DMS53 treated with DMSO at 0.1 percent for 48 hours (cell line): ENCODE results near the gene NEU1.
"Not testable (repeated sequence)": the region's sequence is repeated elsewhere in the genome, so short reads cannot be mapped to it uniquely, and the experiment has no call there.

ENCODE experiments used
- DNase-seq: peaks from one replicate; lab custom pipeline; 2025; ENCODE audit not compliant: unreplicated experiment; lab: John Stamatoyannopoulos, UW

The NEU1 gene

DNA sequence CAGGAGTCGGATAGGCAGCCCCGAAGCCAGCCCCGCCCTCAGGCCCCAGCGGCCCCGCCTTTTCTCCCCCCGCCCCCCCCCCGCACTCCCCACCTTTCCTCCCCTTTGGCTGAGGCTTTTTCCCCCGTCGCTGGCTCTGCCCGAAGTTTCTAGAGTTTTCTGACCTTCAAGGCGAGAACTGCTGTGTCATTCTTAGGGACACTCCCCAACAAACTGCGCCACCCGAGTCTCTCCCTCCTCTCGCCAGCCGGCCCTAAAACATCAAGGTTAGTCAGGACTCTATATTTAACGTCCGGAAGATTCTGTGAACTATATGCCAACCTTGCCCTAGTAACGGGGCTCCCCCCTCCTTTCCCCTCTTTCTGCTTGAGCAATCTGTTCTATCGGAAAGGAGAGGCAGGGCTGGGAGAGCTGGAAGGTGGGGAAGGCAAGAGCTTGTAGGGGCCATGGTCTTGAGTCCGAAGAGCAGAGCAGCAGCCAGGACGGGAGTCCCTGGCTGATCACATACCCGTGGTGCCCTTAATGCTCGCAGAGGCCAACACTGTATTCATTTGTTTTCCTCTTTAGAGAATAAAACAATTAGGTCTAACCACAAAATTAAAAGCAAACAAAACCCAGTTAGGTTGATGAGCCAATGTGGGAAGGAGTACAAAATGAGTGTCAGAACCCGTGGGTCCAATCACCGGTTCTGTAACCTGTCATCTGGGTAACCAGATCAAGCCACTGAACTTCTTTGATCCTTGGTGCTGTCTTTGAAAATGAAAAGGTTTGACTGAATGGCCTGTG lies 40.4 kb downstream of the NEU1 start:
- DNase-seq, result peak; percentile 63

DNA sequence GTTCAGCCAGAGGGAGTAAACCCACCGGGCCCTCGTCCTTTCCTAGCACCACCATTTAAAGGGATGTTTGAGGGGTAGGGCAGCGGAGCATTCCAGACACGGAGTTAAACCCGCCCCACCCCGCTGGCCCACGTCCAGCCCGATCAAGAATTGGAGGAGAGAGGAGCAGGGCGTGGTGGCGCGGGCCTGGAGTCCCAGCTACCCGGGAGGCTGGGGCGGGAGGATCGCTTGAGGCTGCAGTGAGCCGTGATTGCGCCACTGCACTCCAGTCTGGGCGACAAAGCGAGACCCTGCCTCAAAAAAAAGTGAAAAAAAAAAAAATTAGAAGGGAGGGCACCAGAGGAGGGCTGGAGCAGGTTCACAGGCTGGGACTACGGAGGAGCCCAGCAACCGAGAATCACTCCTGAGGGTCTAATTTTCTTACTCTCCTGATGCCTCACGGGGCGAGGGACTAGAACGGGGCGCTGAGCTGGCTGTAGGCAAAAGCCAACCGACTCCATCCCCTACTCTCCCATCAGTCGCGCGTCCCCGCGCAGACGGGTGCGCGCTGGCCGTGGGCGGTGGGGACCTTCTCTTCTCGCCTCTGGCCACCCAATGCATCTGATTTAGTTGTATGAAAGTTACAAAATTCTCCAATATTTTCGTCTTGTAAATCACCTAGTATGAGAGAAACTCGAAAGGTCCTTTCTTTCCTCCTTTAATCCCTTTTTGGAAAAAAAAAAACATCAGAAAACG lies 41.2 kb downstream of the NEU1 start:
- peak; percentile 63 for DNase-seq

DNA sequence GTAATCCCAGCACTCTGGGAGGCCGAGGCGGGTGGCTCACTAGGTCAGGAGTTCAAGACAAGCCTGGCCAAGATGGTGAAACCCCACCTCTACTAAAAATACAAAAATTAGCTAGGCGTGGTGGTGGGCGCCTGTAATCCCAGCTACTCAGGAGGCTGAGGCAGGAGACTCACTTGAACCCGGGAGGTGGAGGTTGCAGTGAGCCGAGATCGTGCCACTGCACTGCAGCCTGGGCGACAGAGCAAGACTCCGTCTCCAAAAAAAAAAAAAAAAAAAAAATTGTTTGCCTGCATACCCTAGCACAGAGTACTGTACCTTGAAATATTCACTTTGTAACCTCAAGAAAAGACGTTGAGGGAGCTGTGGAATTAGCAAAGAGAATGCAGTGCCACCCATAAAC lies 42.2 kb downstream of the NEU1 start:
- DNase-seq, result not testable (repeated sequence)

DNA sequence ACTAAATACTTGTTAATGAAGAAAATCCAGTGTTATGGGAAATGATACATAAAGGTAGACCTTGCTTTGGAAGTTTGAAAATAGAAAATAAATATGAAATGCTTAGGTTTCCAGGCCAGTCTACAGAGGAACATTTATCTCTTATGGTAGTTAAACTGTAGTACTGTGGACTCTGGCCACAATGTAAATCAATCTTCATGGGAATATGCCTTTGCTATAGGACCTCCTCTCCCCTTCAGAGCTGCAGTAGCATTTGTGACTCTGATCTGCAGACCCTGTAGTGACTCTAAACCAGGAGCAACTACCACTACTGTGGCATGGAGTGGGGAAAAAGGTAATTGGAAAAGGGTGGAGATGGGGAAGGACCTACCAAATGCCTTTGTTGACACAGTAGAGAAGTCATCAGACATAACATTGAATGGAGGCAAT lies 42.7 kb downstream of the NEU1 start:
- no peak for DNase-seq

DNA sequence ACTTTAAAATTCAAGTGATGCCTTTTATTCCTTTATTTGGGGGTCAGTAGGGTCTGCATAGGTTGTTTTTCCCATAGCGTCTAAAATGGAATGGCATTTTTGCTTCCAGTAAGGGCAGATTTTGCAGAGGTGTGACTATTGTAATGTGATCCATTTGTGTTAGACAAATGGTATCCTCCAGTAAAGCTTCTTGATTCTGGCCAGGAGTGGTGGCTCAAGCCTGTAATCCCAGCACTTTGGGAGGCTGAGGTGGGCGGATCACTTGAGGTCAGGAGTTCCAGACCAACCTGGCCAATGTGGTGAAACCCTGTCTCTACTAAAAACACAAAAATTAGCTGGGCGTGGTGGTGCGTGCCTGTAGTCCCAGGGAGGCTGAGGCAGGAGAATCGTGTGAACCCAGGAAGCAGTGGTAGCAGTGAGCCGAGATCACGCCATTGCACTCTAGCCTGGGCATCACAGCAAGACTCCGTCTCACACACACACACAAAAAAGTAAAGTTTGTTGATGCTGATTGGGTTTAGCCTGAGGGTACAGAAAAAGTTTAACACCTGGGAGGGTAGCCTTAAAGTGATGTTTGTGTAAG lies 44.6 kb downstream of the NEU1 start:
- not testable (repeated sequence) for DNase-seq

DNA sequence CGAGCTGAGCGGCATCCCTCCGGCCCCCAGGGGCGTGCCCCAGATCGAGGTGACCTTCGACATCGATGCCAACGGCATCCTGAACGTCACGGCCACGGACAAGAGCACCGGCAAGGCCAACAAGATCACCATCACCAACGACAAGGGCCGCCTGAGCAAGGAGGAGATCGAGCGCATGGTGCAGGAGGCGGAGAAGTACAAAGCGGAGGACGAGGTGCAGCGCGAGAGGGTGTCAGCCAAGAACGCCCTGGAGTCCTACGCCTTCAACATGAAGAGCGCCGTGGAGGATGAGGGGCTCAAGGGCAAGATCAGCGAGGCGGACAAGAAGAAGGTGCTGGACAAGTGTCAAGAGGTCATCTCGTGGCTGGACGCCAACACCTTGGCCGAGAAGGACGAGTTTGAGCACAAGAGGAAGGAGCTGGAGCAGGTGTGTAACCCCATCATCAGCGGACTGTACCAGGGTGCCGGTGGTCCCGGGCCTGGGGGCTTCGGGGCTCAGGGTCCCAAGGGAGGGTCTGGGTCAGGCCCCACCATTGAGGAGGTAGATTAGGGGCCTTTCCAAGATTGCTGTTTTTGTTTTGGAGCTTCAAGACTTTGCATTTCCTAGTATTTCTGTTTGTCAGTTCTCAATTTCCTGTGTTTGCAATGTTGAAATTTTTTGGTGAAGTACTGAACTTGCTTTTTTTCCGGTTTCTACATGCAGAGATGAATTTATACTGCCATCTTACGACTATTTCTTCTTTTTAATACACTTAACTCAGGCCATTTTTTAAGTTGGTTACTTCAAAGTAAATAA lies 45.3 kb downstream of the NEU1 start:
- not testable (repeated sequence) for DNase-seq

DNA sequence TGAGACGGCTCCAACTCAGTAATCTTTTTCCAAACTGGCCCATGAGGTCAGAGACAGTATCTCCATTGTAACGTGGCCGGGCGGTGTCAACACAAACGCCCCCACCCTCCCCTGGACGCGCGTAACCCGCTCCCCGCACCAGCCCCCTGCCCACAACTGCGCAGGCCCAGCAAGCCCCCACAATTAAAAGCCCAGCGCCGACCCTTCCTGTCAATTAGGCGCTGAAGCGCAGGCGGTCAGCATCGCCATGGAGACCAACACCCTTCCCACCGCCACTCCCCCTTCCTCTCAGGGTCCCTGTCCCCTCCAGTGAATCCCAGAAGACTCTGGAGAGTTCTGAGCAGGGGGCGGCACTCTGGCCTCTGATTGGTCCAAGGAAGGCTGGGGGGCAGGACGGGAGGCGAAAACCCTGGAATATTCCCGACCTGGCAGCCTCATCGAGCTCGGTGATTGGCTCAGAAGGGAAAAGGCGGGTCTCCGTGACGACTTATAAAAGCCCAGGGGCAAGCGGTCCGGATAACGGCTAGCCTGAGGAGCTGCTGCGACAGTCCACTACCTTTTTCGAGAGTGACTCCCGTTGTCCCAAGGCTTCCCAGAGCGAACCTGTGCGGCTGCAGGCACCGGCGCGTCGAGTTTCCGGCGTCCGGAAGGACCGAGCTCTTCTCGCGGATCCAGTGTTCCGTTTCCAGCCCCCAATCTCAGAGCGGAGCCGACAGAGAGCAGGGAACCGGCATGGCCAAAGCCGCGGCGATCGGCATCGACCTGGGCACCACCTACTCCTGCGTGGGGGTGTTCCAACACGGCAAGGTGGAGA lies 47.4 kb downstream of the NEU1 start, which contains the start of the genes HSPA1A and HSPA1L:
Gene HSPA1A (plus strand): TSS at position 519 of the 814 bp plus-strand sequence. CDS start 214 bp downstream, at position 733.
Gene HSPA1L (minus strand): TSS at position 259 of the 814 bp plus-strand sequence. CDS start 3,311 bp downstream, outside the sequence.
- DNase-seq, result peak; percentile 94

DNA sequence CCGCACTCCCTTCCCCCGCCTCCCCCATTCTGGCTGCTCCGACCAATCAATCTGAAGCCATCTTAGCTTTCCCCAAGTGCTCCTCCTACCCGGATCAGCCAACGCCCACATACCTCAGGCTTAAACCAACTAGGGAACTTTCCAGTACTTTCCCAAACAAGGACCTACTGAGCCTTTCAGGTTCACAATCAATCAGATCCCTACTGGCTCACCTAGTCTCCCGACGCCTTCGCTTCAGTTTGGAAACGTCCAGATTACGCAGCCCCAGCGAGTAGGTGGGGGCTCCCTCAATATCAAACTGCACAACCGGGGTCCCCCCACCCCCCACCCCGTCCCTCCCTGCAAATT lies 48.0 kb downstream of the NEU1 start:
- peak; percentile 92 for DNase-seq

DNA sequence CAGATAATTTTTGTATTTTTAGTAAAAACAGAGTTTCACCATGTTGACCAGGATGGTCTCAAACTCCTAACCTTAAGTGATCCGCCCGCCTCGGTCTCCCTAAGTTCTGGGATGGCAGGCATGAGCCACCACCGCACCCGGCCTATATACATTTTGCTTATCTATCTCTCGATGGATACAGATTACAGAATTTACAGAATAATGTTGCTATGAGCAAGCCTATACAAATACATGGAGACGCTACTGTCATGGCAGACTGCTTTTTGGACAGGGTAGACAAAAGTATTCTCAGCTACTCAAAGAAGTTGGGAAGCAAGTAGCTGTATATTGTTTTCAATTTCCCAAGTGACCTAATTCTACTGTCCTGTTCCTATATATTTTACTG lies 49.2 kb downstream of the NEU1 start:
- no peak for DNase-seq

DNA sequence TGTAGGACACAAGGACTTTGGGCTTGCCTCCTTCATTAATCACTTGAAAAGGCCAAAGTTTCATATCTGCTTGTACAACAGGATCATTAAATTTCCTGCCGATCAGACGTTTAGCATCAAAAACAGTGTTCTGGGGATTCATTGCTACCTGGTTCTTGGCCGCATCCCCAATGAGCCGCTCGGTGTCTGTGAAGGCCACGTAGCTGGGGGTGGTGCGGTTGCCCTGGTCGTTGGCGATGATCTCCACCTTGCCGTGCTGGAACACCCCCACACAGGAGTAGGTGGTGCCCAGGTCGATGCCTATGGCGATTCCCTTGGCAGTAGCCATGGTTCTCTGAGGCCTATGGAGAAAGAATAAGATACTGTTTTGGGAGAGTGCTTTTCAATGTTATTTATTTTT lies 51.0 kb downstream of the NEU1 start:
- no peak for DNase-seq

DNA sequence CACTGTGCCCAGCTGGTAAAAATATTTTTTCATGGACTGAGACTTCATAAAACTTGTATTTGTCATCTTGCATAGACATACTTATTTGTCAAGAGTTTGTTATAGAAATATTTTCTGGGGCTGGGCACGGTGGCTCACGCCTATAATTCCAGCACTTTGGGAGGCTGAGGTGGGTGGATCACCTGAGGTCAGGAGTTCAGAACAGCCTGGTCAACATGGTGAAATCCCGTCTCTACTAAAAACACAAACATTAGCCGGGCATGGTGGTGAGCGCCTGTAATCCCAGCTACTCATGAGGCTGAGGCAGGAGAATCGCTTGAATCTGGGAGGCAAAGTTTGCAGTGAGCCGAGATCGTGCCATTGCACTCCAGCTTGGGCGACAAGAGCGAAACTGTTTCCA lies 54.0 kb downstream of the NEU1 start:
- not testable (repeated sequence) for DNase-seq
